GM12801 (cell line): Measurements from ENCODE around the gene PRM3.

ENCODE experiments used
- TF ChIP-seq, protein P1 (sequence below): IDR thresholded peaks from one replicate; pipeline ENCODE4 v1.5.1; 2011; ENCODE audit warnings: control low read depth; ENCODE audit not compliant: insufficient read length; ENCODE audit errors: extremely low read depth

PRM3 gene

DNA sequence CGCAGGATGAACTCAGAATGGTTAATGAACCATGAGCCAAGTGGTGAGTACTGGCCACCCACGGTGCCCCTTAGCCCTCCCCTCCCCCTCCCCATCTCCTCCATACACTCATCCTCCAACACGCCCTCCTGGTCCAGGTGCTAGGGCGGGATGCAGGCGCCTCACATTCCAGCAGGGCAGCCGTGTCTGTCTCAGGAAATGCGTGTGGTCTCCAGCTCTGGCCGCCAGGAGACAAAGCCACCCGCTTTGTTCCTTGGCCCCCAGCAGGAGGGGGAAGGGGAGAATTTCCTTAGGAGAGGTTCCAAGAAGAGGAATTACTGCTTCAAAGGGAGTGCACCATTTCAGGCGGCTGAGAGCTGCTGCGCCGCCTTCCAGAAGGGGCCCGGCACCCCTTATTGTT, 42.1 kb upstream of the PRM3 start:
- TF ChIP-seq, protein P1, sequence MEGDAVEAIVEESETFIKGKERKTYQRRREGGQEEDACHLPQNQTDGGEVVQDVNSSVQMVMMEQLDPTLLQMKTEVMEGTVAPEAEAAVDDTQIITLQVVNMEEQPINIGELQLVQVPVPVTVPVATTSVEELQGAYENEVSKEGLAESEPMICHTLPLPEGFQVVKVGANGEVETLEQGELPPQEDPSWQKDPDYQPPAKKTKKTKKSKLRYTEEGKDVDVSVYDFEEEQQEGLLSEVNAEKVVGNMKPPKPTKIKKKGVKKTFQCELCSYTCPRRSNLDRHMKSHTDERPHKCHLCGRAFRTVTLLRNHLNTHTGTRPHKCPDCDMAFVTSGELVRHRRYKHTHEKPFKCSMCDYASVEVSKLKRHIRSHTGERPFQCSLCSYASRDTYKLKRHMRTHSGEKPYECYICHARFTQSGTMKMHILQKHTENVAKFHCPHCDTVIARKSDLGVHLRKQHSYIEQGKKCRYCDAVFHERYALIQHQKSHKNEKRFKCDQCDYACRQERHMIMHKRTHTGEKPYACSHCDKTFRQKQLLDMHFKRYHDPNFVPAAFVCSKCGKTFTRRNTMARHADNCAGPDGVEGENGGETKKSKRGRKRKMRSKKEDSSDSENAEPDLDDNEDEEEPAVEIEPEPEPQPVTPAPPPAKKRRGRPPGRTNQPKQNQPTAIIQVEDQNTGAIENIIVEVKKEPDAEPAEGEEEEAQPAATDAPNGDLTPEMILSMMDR: no peak

DNA sequence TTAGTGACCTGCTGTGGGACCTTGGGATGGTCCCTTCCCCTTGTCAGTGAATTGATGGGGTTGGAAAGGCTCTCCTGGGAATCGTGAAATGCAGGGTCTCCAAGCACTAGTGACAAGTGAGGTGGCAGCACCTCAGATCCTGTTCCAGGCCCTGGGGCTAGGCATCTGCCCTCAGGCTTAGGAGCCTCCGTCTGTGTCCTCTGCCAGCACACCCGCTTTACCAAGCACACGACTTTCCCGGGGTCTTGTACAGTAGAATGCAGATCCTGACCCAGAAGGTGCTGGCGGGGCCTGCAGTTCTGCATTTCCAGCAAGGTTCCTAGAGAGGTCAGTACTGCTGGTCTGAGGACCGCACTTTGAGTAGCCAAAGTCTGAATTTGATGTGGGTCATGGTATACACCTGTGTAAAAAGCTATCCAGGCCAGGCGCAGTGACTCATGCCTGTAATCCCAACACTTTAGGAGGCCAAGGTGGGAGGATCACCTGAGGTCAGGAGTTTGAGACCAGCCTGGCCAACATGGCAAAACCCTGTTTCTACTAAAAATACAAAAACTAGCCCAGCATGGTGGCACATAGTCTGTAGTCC, 41.0 kb upstream of the PRM3 start:
- TF ChIP-seq, protein P1: no peak

DNA sequence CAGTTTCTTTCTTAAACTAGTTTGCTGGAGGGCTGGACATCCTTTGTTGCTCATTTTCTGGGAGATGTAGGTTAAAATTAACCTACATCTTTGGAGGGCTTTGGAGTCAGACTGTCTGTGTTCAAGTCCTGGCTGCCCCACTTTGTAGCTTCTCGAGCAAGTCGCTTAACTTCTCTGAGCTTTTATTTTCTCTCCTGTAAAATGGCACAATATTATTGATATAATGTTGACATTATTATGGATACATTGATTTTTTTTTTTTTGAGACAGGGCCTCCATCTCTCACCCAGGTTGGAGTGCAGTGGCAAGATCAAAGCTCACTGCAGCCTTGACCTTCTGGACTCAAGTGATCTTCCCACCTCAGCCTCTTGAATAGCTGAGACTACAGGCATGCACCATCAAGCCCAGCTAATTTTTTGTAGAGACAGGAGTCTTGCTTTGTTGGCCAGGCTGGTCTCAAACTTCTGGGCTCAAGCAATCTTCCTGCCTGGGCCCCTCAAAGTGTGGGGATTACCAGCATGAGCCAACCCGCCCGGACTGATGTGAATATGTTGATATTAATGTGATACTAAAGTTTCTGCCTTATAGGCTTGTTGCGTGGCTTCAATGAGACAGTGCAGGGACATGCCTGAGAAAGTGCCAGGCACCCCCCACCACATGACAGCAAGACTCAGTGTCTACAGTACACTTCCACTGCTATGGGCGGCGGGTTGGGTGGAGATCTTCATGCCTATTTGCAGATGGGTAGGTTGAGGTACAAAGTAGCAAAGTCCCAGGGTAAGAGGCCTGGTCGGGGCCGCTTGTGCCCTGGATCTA, 40.3 kb upstream of the PRM3 start:
- TF ChIP-seq, protein P1: no peak

DNA sequence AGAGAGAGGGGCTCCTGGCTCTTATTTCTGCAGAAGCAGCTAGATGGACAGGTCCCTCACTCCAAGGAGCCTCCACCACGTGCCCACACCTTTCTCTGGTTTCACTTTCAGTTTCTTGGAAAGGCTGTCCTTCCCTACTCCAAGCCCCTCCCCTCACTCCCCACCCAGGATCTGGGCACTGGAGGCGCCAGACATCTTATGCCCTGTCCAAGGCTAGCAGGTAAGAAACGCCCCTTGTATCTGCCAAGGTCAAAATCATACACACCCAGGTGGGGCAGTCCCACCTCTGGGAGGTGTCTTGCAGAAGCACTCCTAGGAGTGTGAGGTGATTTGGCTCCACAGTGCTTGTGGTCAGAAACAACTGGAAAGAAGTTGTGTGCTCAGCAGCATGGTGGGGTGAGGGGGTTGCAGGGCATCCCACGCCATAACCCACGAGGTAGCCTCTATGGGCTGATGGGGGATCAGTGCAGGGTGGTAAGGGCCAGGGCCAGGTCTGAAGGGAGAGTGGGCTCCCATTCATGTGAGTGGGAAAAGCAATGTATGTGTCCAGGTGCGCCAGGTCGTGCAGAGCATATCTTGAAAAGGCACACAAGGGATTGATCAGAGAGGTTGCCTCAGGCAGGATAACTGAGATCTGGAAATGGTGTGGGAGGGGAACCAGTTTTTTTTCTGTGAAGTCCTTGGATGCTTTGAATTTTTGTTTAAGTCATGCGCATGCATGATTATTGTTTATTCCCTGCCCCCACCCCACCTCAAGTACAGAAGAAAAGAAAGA, 39.5 kb upstream of the PRM3 start:
- TF ChIP-seq, protein P1: no peak

DNA sequence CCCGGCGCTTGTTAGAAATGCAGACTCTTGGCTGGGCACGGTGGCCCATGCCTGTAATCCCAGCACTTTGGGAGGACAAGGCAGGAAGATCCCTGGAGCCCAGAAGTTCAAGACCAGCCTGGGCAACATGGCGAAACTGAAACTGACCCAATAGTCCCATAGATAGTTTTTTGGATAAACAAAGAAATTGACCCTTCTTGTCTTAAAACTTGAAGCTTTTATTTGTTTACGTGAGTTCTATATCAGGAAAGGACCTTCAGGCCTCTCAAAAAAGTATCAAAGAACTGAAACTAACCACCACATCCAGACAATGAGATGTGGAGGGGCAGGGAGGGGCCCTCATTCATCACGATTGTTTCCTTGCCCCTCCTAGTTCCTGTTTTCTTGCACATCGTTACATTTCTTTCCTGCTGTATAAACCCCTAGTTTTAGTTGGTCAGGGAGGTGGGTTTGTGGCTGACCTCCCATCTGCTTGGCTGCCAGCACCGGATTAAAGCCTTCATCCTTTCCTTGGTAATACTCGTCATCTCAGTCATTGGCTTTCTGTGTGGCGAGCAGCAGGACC, 37.6 kb upstream of the PRM3 start:
- TF ChIP-seq, protein P1: no peak

DNA sequence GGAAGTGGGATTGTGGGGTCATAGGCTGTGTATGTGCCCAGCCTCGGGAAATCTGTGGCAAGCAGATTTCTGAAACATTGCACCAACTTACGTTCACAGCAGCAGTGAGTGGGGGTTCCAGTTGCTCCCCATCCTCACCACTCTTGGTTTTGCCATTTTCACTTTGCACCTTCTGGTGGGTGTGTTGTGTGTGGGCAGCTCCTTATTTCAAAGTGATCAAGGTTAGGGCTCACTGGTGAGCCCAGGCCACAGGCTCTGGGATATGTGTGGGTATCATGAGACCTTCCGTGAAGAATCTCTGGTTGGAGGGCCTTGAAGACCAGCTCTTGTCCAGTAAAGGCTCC, 37.2 kb upstream of the PRM3 start:
- TF ChIP-seq, protein P1: no peak

DNA sequence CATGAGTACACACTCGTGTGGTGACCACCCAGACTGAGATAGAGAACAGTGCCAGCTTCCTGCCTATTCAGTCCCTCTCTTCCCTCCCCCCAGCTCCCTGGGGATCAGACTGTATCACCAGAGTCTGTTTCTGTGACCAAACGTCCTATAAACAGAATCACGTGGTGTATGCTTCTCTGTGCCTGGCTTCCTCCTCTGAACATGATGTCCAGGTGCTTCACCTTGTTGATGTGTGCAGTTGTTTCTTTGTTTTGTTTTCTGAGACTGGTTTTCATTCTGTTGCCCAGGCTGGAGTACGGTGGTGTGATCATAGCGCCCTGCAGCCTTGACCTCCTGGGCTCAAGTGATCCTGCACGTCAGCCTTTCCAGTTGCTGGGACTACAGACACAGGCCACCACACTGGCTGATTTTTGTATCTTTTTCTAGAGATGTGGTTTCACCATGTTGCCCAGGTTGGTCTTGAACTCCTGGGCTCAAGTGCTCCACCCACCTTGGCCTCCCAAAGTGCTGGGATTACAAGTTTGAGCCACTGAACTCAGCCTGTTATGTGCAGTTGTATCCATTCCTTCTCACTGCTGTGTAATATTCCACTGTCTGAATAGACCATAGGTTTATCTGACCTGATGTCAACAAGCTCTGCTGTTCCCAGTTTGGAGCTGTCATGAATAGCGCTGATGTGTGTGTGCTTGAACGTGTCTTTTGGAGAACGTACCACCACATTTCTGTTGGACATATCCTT, 36.6 kb upstream of the PRM3 start:
- TF ChIP-seq, protein P1: no peak
